Measurements from ENCODE around the gene ACKR3.

The ACKR3 gene

GRCh38 chr2:236628256-236628901, 58.8 kb downstream of the ACKR3 start:
- DNase-seq (ENCODE audit: low read depth in 2 of 3, low spot score in 2 of 3), result no peak

GRCh38 chr2:236628981-236629605, 59.5 kb downstream of the ACKR3 start:
- no peak for DNase-seq (ENCODE audit: low read depth in 2 of 3, low spot score in 2 of 3)

- no peak for DNase-seq (ENCODE audit: low read depth in 2 of 3, low spot score in 2 of 3)
Observed at GRCh38 chr2:236629961-236630872, 60.6 kb downstream of the ACKR3 start.

- DNase-seq (ENCODE audit: low read depth in 2 of 3, low spot score in 2 of 3), result no peak
Observed at GRCh38 chr2:236631281-236631855, 61.7 kb downstream of the ACKR3 start.

- no peak for DNase-seq (ENCODE audit: low read depth in 2 of 3, low spot score in 2 of 3)
Observed at GRCh38 chr2:236631856-236632291, 62.2 kb downstream of the ACKR3 start.
